GM12801 (cell line): ENCODE measurements around the gene PDGFD.

Experiments
- CTCF ChIP-seq: IDR thresholded peaks from one replicate; pipeline ENCODE4 v1.5.1; 2011; ENCODE audit warnings: control low read depth; ENCODE audit not compliant: insufficient read length; ENCODE audit errors: extremely low read depth

Gene PDGFD

GRCh38 chr11:104011044-104011443 is 152.9 kb downstream of the PDGFD start:
- no peak for TF ChIP-seq CTCF

DNA sequence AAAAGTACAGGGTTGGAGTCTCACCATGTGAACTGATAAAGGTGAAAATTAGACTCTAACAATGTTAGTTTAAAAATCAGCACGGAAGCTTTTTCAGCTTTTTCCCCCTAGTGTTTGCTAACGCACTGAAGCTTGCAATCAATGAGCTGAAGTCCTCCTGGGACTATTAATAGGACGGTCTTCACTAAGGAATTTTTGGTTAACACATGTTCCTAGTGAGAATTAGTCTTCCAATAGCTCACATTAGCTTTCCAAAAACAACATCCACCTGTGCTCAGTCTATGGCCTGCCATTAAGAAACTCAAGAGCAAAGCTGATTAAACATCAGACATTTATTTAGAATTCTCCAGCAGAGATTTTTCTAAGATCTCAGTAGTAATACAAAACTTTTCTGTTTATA is 154.2 kb downstream of the PDGFD start:
- no peak for TF ChIP-seq CTCF

- no peak for TF ChIP-seq CTCF
Observed at GRCh38 chr11:104005234-104005855, 158.6 kb downstream of the PDGFD start.

GRCh38 chr11:104003491-104003890 is 160.5 kb downstream of the PDGFD start:
- TF ChIP-seq CTCF = no peak

GRCh38 chr11:104001561-104002056 is 162.3 kb downstream of the PDGFD start:
- no peak for TF ChIP-seq CTCF

DNA sequence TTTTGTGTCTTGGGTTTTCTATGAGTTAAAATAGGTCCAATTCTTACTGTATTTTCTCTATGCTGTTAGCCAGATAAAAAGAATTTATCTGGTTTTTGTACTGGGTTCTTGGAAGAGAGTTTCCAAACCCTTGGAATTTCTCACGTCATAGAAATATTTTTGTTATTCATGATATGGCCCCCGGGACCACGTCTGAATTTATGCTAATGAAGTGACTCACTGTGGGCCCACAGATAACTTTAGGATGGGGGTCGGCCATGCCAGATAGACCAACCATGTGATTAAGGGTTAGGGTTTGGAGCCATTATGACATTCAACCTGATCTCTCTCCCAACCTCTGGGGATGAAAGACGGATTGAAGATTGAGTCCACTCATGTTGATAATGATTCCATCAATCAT is 163.1 kb downstream of the PDGFD start:
- no peak for TF ChIP-seq CTCF

DNA sequence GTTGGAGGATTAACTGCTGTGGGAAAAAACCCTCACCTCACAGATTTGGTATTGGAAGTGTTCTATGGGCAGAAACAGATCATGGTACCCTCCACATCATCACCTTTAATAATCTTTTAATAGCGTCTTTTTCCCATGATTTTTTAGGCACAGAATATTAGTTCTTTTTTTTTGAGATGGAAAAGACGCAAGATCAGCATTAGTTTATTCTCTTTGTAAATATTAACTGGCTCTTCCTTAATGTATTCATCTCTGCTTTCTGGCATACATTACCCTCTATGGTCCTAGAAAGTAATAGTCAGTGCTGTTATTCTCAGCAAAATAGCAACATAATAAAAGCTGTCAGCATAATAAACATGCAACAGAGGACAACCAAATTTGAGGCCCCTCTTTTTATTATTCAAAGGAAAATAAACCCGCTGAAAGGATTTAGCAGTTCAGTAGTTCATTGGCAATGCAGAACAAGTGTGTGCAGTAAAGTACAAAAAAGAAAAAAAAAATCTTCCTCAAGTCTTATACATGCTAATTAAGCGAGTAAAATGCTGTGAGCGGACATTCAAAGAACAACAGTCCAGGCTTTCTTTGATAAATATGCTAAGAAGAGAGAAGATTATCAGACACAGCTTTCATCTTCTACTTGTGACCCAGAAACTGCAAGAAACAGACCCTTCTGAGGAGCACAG is 165.0 kb downstream of the PDGFD start:
- TF ChIP-seq CTCF = no peak
